NCI-H2171 treated with DMSO at 0.1 percent for 48 hours (cell line): Measurements from ENCODE around the gene GPR42.
A peak's percentile ranks its signal among the peaks of the same experiment; 100 is the strongest.
"Not testable (repeated sequence)": the region's sequence is repeated elsewhere in the genome, so short reads cannot be mapped to it uniquely, and the experiment has no call there.

ENCODE experiments used
- DNase-seq: peaks from one replicate; lab custom pipeline; 2025; lab: John Stamatoyannopoulos, UW

GPR42 gene

DNA sequence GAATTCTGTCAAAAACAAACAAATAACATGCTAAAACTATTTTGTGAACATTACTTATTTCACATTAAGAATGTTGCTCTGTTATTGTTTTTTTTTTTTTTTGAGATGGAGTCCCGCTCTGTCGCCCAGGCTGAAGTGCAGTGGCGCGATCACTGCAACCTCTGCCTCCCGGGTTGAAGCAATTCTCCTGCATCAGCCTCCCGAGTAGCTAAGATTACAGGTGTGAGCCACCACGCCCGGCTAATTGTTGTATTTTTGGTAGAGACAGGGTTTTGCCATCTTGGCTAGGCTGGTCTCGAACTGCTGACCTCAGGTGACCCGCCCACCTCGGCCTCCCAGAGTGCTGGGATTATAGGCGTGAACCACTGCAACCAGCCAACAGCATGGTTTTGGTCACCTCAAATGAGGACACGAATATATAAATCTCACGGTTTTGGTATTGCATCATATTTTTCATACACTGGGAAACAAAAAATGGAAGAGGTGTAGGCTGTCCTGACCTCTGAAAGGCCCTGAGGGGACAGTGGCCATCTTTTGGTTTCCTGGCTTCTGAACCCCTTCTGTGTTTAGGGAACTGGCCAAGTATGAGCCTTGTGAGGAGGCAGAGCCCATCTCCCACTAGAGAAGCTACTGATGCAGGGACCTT, 25.5 kb downstream of the GPR42 start:
- DNase-seq = no peak

DNA sequence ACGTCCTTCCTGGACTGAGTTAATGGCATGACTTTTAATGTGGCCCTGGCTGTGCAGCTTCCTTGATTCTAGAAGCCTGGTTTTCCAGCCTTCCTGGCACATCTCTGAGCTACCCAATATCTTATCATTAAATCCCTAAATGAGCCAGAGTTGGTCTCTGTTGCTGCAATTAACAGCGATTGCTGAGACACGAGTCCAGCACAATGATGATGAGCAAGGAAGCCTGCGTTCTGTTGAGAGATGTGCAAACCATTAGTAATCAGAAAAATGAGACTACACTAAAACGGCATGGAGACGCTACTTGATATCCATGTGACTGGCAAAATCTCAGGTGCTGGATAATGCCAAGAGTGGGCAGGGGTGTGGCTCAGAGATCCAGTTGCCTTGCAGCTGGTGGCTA, 26.2 kb downstream of the GPR42 start:
- DNase-seq = peak; percentile 45

DNA sequence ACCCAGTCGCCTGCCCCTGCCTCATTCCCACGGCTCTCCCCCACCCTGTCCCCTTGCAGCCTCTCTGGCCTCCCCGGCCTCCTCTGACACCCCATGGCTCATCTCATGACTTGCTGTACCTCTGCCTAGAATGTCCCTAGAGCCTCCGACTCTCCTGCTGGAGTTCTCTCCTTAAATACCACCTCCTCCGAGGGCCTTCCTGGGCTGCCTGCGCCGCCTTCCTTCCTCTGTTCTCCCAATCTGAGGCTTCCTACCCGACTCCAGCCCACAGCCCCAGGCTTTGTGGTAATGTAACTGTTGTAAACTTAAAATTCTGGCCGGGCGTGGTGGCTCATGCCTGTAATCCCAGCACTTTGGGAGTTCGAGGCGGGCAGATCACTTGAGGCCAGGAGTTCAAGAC, 27.7 kb downstream of the GPR42 start:
- DNase-seq = no peak

DNA sequence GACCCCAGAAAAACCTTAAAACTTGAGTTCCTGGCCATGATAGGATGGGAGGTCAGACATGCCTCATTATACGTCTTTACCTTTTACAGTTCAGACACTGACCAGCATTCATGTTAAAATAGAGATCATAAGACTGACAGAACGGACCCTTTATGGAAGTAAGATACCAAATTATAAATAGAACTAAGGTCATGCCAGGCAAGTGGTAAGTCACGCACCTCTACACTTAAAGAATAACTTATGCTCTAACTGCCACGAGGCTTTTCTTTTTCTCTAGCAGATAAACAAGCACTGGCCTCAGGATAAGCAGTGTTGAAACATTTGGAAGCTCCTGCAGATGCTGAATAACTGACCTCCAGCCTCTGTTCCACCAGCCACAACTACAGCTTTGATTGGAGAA, 28.4 kb downstream of the GPR42 start:
- no peak for DNase-seq

DNA sequence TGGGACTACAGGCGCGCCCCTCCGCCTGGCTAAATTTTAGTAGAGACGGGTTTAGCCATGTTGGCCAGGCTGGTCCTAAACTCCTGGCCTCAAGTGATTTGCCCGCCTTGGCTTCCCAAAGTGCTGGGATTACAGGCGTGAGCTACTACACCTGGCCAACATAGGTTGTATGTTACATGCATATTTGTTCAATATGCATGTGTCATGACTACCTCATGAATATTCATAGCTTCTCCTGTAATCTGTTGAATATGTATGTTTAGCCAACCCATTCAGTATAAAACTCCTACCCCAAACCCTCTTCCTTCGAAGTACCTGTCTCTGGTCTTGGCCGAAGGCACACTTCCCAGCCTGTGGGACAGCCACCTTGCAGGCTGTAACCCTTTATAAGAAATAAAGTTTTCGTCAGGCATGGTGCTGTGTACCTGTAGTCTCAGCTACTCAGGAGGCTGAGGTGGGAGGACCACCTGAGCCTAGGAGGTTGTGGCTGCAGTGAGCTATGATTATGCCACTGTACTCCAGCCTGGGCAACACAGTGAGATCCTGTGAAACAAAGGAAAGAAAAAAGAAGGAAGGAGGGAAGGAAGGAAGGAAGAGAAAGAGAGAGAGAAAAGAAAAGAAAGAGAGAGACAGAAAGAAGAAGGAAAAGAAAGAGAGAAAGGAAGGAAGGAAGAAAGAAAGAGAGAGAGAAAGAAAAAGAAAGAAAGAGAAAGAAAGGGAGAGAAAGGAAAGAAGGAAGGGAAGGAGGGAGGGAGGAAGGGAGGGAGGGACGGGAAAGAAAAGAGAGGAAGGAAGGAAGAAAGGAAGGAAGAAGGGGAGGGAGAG, 29.3 kb downstream of the GPR42 start:
- DNase-seq = no peak

DNA sequence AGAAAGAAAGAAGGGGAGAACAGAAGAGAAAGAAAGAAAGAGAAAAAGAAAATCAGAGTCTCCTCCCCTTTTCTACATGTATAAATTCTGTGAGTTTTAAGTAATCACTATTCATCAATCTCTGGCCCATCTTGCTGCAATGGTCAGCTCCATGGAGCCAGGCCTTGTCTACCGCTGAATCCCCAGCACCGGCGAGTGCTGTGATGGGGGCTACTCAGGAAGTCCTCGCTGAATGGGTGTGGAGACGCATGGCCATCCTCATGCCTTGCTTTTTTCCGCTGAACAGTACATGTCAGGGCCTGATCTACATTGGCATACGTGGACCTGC, 29.9 kb downstream of the GPR42 start:
- no peak for DNase-seq

DNA sequence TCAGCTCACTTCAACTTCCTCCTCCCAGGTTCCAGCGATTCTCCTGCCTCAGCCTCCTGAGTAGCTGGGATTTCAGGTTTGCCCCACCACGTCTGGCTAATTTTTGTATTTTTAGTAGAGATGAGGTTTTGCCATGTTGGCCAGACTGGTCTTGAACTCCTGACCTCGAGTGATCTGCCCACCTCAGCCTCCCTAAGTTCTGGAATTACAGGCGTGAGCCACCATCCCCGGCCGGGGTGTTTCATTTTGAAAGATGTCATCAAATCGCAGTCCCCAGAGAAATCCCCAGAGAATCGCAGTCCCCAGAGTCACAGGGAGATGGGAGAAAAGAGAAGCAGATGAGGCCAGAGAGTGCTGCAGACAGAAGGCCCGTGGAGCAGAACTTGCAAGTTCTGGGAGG, 30.5 kb downstream of the GPR42 start:
- not testable (repeated sequence) for DNase-seq

DNA sequence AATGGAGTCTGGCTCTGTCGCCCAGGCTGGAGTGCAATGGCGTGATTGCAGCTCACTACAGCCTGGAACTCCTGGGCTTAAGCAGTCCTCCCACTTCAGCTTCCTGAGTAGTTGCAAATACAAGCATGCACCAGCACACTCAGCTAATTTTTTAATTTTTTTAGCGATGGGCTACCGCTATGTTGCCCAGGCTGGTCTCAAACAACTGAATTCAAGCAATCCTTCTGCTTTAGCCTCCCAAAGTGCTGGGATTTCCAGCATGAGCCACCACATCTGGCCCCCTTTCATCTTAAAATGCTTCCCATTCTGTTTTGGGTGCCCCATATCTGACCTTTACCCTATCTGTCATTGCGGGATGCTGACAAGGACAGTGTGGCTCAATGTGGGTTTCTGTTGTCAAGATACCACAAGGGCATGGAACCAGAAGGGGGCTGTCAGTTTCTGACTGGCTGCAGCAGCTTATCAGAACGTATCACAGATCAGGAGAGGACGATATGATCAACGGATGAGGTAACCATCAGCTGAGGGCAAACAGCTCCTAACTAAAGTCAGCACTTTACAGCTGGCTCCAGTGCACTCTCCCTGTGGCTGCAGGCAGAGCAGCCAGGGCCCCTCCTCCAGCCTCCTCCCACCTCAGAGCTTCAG, 32.4 kb downstream of the GPR42 start:
- DNase-seq = no peak

DNA sequence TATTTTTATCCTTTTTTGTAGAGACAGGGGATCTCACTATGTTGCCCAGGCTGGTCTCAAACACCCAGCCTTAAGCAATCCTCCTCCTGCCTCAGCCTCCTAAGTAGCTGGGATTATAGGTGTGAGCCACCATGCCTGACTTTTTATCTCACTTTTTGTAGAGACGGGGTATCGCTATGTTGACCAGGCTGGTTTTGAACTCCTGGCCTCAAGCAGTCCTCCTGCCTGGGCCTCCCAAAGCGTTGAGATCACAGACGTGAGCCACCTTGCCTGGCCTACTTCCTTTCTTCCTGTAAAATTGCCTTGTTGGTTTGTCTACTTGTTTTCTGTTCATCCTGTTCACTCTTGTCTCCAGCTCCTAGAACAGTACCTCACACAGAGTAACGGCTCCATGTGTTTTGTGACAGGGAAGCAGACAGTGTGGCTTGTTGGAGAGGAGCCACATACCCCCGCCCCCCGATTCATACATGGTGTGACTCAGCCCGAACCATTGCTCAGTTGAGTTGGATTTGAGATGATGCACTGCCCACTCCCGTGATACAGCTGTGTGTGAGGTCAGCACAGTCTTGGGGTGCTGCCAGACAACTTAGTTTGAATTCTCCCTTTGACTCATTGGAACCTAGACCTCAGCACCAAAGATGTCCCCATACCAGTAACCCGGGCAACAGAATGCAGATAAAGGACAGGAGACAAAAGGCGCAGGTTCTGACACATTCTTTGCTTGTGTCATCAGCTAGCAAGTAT, 34.2 kb downstream of the GPR42 start:
- DNase-seq = no peak

DNA sequence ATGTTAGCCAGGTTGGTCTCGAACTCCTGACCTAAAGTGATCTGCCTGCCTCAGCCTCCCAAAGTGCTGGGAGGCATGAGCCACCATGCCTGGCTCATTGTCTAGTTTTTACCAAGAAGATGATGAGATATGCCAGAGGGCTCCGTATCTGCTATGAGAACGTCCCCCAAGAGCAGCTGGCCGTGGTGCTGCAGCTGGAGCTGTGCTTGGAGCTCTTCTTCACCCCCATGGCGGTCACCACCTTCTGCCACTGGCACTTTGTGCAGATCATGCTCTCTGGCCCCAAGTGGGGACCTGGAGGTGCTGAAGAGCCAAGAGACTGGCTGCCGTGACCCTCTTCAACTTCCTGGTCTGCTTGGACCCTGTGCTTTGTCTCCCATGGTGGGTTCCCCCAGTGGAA, 36.8 kb downstream of the GPR42 start:
- no peak for DNase-seq

DNA sequence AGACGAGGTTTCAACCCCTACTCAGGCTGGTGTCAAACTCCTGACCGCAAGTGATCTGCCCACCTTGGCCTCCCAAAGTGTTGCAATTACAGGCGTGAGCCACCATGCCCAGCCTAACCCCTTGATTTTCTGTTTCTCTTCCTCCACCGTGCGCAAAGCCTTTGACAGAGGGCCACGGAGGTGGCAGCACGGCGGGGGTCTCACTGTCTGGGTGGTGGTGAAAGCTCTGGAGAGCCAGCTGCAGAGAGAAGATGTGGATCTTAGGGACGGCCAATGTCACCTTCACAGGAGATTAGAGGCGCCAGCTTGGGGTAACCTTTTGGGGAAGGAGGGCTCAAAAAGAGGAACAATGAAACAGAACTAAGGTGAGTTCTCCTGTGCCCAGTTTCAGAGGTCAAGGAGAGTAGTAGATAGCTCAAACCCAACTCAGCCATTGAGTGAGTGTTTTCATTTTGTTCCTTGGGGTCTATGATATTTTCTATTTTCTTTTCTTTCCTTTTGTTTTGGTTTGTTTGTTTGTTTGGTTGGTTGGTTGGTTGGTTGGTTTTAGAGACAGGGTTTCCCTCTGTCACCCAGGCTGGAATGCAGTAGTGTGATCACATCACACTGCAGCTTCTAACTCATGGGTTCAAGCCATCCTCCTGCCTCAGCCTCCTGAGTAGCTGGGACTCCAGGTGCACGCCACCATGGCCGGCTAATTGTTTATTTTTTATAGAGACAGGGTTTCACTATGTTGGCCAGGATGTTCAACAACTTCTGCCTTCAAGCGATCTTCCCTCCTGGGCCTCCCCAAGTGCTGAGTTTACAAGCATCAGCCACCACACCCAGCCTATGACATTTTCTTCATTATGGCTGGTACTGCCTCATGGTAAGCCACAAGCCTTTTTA, 37.7 kb downstream of the GPR42 start:
- no peak for DNase-seq

DNA sequence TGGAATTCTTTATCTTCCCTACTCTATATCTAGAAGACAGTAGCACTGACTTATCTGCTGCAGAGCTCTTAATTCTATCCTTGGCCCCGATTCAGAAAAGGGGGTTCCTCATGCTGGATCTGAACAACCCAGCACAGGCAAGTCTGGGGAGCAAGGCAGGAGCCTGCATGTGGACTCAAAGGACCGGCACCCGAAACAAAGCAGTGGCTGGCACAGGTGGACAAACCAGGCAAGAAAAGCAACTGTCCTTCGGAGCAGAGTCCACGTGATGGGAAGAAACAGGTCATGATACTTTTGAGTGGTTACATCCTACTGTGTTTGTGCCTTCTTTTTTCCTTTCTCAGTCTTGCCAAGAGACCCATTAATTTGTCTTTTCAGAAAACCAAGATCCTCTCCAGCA, 38.3 kb downstream of the GPR42 start:
- DNase-seq = no peak

DNA sequence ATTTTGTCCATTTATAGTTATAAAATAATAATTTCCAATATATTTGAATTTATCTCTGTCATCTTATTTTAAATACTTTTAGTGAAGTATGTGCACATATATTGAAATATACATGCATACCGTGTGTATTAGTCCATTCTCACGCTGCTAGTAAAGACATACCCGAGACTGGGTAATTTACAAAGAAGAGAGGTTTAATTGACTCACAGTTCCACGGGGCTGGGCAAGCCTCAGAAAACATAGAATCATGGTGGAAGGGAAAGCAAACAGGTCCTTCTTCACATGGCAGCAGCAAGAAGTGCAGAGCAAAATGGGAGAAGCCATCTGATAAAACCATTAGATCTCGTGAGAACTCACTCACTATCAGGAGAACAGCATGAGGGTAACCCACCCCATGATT, 39.6 kb downstream of the GPR42 start:
- DNase-seq = no peak

DNA sequence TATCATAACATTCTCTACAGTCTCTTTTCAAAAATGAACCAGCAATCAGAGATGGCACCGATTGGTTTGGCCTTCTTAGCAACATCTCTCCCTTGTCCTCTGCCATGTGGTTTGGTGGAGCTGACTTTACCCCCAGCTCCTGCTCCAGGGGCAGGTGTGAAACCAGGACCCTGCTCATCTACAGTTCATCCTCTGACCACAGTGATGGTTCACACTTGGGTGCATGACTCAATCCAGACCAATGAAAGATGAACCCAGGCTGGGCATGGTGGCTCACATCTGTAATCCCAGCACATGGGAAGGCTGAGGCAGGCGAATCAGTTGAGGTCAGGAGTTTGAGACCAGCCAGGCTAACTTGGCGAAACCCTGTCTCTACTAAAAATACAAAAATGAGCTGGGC, 43.6 kb downstream of the GPR42 start:
- DNase-seq = no peak

DNA sequence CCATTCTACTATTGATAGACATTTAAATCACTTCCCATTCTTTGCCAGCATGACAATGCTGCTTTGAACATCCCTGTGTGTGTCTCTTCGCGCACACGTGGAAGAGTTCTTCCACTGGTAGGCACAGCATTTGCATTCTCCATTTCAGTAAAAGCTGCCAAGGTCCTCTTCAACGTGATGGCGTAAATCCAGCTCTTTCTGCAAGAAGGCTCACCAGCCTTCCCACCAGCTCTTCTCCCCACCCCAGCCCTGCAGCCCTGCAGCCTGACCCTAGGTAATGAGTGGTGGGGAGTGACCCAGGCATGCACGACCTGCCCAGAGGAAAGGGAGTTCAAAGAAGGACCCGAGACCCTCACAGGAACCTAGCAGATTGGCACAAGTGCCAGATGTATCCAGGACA, 45.5 kb downstream of the GPR42 start:
- no peak for DNase-seq

DNA sequence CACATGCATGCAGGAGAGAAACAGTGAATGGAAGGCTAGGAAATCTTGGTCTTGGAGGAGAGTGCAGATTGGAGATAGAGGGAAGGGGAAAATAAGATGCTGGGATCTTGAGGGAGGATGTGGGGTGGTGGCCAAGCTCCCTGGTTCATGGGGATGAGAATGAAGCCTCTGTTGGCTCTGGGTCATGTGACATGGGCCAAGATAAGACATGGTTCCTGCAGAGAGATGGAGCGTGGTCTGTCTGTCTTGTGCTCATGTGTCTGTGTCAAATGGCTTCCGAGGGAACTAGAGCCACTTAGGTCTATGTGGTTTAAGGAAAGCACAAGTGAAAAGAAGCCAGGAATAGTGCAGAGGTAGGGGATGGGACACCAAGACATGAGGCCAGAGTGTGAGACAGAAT, 46.4 kb downstream of the GPR42 start:
- DNase-seq = no peak

DNA sequence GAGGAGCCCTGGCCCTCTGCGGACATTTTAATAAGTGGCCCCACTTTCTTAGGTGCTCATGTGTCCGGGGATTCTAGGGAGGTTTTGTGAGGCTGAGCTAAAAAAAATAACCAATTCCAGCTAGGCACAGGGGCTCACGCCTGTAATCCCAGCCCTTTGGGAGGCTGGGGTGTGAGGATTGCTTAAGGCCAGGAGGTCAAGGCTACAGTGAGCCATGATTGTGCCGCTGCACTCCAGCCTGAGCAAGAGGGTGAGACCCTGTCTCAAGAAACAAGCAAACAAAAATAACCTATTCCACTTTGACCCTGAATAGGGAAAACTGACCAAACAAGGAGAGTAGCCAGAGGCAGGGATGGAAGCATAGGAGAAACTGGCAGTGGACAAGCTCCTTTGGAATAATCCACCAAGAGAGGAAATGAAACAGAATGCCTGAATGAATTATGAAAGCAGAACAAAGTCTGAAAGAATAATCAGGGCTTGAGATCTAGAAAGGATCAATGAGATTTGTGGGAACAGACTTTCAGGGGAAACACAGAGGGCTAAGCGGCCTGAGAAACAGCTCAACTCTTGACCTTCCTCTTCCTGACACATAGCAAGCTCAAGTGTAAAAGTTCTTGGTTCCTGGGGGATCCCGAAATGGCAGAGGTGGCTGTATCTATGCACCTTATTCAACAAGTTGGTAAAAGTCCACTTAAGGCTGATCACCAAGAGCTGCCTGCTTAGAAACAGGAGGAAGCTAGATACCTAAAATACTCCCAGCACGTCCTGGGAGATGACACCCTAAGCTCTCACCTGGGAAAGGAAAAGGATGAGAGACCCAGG, 47.1 kb downstream of the GPR42 start:
- DNase-seq = no peak

DNA sequence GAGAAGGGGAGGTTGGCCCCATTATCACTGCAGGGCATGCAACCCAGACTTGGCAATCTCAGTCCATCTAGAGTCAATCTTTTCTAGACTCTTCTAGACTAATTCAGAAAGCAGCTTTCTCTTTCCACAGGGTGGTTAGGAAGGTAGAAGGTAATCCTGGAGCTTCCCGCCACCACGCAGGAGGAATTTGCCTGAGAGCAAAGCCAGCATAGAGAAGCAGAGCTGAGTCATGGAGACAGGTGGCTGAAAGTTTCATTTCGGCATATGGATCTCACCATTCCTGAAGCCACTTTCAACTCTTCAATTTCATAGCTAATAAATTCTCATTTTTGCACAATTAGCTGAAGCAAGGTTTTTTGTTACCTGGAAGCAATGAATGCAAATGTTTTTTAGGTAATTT, 48.2 kb downstream of the GPR42 start:
- DNase-seq = no peak

DNA sequence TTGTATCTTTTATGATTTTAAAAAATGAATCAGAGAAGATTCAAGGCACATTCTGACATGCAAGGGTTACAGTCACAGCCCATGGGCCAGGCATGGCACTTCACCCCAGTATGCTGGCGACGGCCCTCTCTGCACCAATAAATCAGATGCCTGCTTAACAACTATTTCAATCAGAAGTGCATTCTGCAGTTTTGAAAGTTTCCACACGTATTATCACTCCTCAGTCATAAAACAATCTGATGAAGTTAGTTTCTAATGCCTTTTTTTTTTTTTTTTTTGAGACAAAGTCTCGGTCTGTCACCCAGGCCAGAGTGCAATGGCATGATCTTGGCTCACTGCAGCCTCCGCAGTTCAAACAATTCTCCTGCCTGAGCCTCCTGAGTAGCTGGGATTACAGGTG, 48.9 kb downstream of the GPR42 start:
- DNase-seq = no peak

DNA sequence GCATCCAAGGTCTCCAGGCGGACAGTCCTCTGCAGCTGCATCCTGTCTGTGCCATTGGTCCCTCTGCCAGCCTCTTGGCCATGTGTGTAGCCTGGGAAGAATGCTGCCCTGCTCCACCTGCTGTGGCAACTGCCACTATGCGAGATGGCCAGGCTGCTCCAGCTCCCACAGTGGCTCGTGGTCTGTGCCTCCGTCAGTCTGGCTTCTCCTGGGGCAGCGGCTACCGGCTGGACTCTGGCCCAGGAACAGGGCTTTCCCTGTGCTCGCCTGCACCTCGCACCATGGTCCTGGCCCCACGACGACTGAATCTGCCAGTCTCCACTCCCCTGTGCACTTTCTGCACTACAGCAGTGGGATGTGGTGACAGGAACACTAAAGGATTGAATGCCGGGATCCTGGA, 50.5 kb downstream of the GPR42 start:
- no peak for DNase-seq
